ENCODE measurements around the gene THSD7A. TPM values are rescaled to one million over a fixed set of nuclear protein-coding genes. Genes with fewer than 3 reads are reported as not detected.

The THSD7A gene
- total RNA-seq, 3 donors from 2014 or later, result 4.0 to 6.9 (median 4.4) TPM

- Histone ChIP-seq H3K9me3 (no peaks in the 10 kb centered on the region), H3K4me3 (no peak overlapping the region), H3K27ac (no peak overlapping the region), H3K4me1 (no peaks in the 10 kb centered on the region), H3K27me3 (no peaks in the 10 kb centered on the region), H3K36me3 (no peaks in the 10 kb centered on the region)
- no peak for DNase-seq (ENCODE audit: low spot score in 2 of 2)
- TF ChIP-seq POLR2A (IDR thresholded peaks at IDR 0.05) (no peak), CTCF (IDR thresholded peaks at IDR 0.05) (no peak), POLR2AphosphoS5 (IDR thresholded peaks at IDR 0.05) (no peak)
- intact Hi-C loops (cut with DNase I; ENCODE audit: low total_unique reads), result loop anchor here (2.0 kb wide), 1 partner anchor 55 kb away; no protein-coding TSS in a partner anchor
These were observed 218.6 kb downstream of the THSD7A start for GRCh38 chr7:11613292-11613930.

GRCh38 chr7:11612737-11613136 is 219.3 kb downstream of the THSD7A start:
- intact Hi-C loops (cut with DNase I; ENCODE audit: low total_unique reads), result loop anchor here (2.0 kb wide), 1 partner anchor 54 kb away; no protein-coding TSS in a partner anchor
- H3K27ac ChIP-seq, result no peak overlapping the region
- TF ChIP-seq POLR2A (IDR thresholded peaks at IDR 0.05), result no peak
- no peak for TF ChIP-seq CTCF (IDR thresholded peaks at IDR 0.05)
- no peak for TF ChIP-seq POLR2AphosphoS5 (IDR thresholded peaks at IDR 0.05)
- no peaks in the 10 kb centered on the region for H3K27me3 ChIP-seq
- no peak overlapping the region for H3K4me3 ChIP-seq
- H3K4me1 ChIP-seq, result no peaks in the 10 kb centered on the region
- no peak for DNase-seq (ENCODE audit: low spot score in 2 of 2)
- H3K9me3 ChIP-seq, result no peaks in the 10 kb centered on the region
- H3K36me3 ChIP-seq, result no peaks in the 10 kb centered on the region

- no peak for TF ChIP-seq POLR2A (IDR thresholded peaks at IDR 0.05)
- no peak for TF ChIP-seq POLR2AphosphoS5 (IDR thresholded peaks at IDR 0.05)
- TF ChIP-seq CTCF (IDR thresholded peaks at IDR 0.05), result no peak
- Histone ChIP-seq H3K36me3 (no peaks in the 10 kb centered on the region), H3K9me3 (no peaks in the 10 kb centered on the region), H3K4me3 (no peak overlapping the region), H3K4me1 (no peaks in the 10 kb centered on the region), H3K27me3 (no peaks in the 10 kb centered on the region), H3K27ac (no peak overlapping the region)
- intact Hi-C loops (cut with DNase I; ENCODE audit: low total_unique reads), result no loop called here
- DNase-seq (ENCODE audit: low spot score in 2 of 2), result no peak
These were observed 222.8 kb downstream of the THSD7A start for GRCh38 chr7:11609096-11609670.

- Histone ChIP-seq H3K4me1 (no peaks in the 10 kb centered on the region), H3K27me3 (no peaks in the 10 kb centered on the region), H3K36me3 (no peaks in the 10 kb centered on the region), H3K4me3 (no peak overlapping the region), H3K9me3 (no peaks in the 10 kb centered on the region), H3K27ac (no peak overlapping the region)
- intact Hi-C loops (cut with DNase I; ENCODE audit: low total_unique reads), result no loop called here
- DNase-seq (ENCODE audit: low spot score in 2 of 2), result no peak
- TF ChIP-seq POLR2A (IDR thresholded peaks at IDR 0.05) (no peak), POLR2AphosphoS5 (IDR thresholded peaks at IDR 0.05) (no peak), CTCF (IDR thresholded peaks at IDR 0.05) (no peak)
These were observed 224.3 kb downstream of the THSD7A start for GRCh38 chr7:11607686-11608085.

- no peak for DNase-seq (ENCODE audit: low spot score in 2 of 2)
- Histone ChIP-seq H3K4me1 (no peaks in the 10 kb centered on the region), H3K9me3 (no peaks in the 10 kb centered on the region), H3K27me3 (no peaks in the 10 kb centered on the region), H3K27ac (peak overlapping the region in 1 of 2 donors; percentile 28), H3K4me3 (no peak overlapping the region), H3K36me3 (no peaks in the 10 kb centered on the region)
- intact Hi-C loops (cut with DNase I; ENCODE audit: low total_unique reads), result no loop called here
- TF ChIP-seq CTCF (IDR thresholded peaks at IDR 0.05), result no peak
- no peak for TF ChIP-seq POLR2AphosphoS5 (IDR thresholded peaks at IDR 0.05)
- no peak for TF ChIP-seq POLR2A (IDR thresholded peaks at IDR 0.05)
These were observed 226.2 kb downstream of the THSD7A start for GRCh38 chr7:11605749-11606148.

All from breast epithelium (tissue), 4 donors.